Spinal cord (tissue), 10 donors: ENCODE results near the gene PXK. TPM values are rescaled to one million over a fixed set of nuclear protein-coding genes. Genes with fewer than 3 reads are reported as not detected.
"Not testable (repeated sequence)": the region's sequence is repeated elsewhere in the genome, so short reads cannot be mapped to it uniquely, and the experiment has no call there.

Experiments
- DNase-seq, 6 donors: peaks; one replicate each; pipeline versions ENCODE4 v3.0.0 to v3.0.0-alpha.2; 2013 to 2015; ENCODE audit warnings: low spot score in 6 of 6, low read depth in 4 of 6
- H3K27ac ChIP-seq: one replicate; pipeline ENCODE4 v1.5.1; 2013; ENCODE audit warnings: low read depth, low read length, control low read depth
- H3K27me3 ChIP-seq: one replicate; pipeline ENCODE4 v1.6.1; 2013; ENCODE audit warnings: low read length; ENCODE audit not compliant: control insufficient read depth, insufficient read depth
- H3K36me3 ChIP-seq: one replicate; pipeline ENCODE4 v1.6.1; 2013; ENCODE audit warnings: low read length; ENCODE audit not compliant: control insufficient read depth, insufficient read depth
- H3K4me1 ChIP-seq: one replicate; pipeline ENCODE4 v1.6.1; 2013; ENCODE audit warnings: low read length; ENCODE audit not compliant: control insufficient read depth, insufficient read depth
- H3K4me3 ChIP-seq: one replicate; pipeline ENCODE4 v1.5.1; 2013; ENCODE audit warnings: low read depth, low read length, control low read depth
- H3K9me3 ChIP-seq: one replicate; pipeline ENCODE4 v1.6.1; 2013; ENCODE audit warnings: low read length; ENCODE audit not compliant: control insufficient read depth, insufficient read depth
- WGBS: methylation state at CpG from one replicate; pipeline ENCODE4 v1.1.5; 2013; ENCODE audit warnings: missing lambda C conversion rate; ENCODE audit not compliant: insufficient coverage; 5-methylcytosine and 5-hydroxymethylcytosine counted together
- long read RNA-seq, 4 donors: transcript quantifications; one replicate each; lab custom pipeline, GENCODE V29; 2026
- polyA plus RNA-seq, 2 donors: library from polyadenylated mRNA; unstranded; fragments of 120-200 nt; gene quantifications; one replicate each; pipeline ENCODE4 v1.2.1, GENCODE V29; 2013; ENCODE audit not compliant: insufficient read length in 2 of 2
- total RNA-seq, 2 donors: library from RNA; depleted of rRNA in 1 of 2; stranded (reverse); fragments of 120-200 nt in 1 of 2; fragments of >200 nt in 1 of 2; gene quantifications; one replicate each; pipeline versions ENCODE4 v1.2.3 to v1.2.4, GENCODE V29; 2013 to 2014
- donor health status: healthy.

Gene PXK
- 10 to 100 TPM; 33.9 to 43.6 TPM for total RNA-seq
- polyA plus RNA-seq: 10 to 100 TPM; 44.0 to 53.3 TPM
- long read RNA-seq, donor 1, partial matches to known transcripts: 132 of 207 reads
- long read RNA-seq, donor 1, other reads (novel, unspliced or antisense): 74 of 207 reads
- long read RNA-seq, donor 2, partial matches to known transcripts: 70 of 98 reads
- long read RNA-seq, donor 2, other reads (novel, unspliced or antisense): 28 of 98 reads
- long read RNA-seq, donor 3: 0 reads
- long read RNA-seq, donor 4, partial matches to known transcripts: 13 of 15 reads
- long read RNA-seq, donor 4, other reads (novel, unspliced or antisense): 0 of 15 reads

- Histone ChIP-seq H3K27ac (peak within 1 kb of the TSS; percentile 9), H3K4me3 (peak within 1 kb of the TSS; percentile 67), H3K4me1 (peaks cover 15% of the 10 kb centered on the region), H3K36me3 (no peaks in the 10 kb centered on the region), H3K27me3 (no peaks in the 10 kb centered on the region), H3K9me3 (no peaks in the 10 kb centered on the region)
- under 1% methylated on average over 79 of the region's 79 CpGs for WGBS
- DNase-seq: peak in 5 of 6 donors; percentile 66 to 94 (median 77)
Measured at GRCh38 chr3:58332575-58333188, at the start of gene PXK. PXK (plus strand) TSS chr3:58332892; CDS start chr3:58332989, 97 bp downstream.

GRCh38 chr3:58285334-58285733 is 47.4 kb upstream of the PXK start:
- Histone ChIP-seq H3K36me3 (peaks cover 39% of the 10 kb centered on the region), H3K27ac (no peak overlapping the region), H3K9me3 (no peaks in the 10 kb centered on the region), H3K27me3 (no peaks in the 10 kb centered on the region), H3K4me1 (peaks cover 9% of the 10 kb centered on the region), H3K4me3 (no peak overlapping the region)
- no peak for DNase-seq
- WGBS: 88% methylated on average over 7 of the region's 7 CpGs

- no peaks in the 10 kb centered on the region for H3K9me3 ChIP-seq
- peak overlapping the region; percentile 3 for H3K27ac ChIP-seq
- peaks cover 9% of the 10 kb centered on the region for H3K4me1 ChIP-seq
- no peak overlapping the region for H3K4me3 ChIP-seq
- no peaks in the 10 kb centered on the region for H3K27me3 ChIP-seq
- no peak for DNase-seq
- 57% methylated on average over 6 of the region's 6 CpGs for WGBS
- H3K36me3 ChIP-seq: peaks cover 35% of the 10 kb centered on the region
Measured at GRCh38 chr3:58287354-58287753, 45.3 kb upstream of the PXK start.

- WGBS: 53% methylated on average over 2 of the region's 4 CpGs
- no peaks in the 10 kb centered on the region for H3K9me3 ChIP-seq
- DNase-seq: peak in 3 of 6 donors; percentile 60 to 75 (median 62)
- H3K4me1 ChIP-seq: peaks cover 9% of the 10 kb centered on the region
- H3K27ac ChIP-seq: no peak overlapping the region
- H3K27me3 ChIP-seq: no peaks in the 10 kb centered on the region
- H3K36me3 ChIP-seq: peaks cover 36% of the 10 kb centered on the region
- H3K4me3 ChIP-seq: no peak overlapping the region
Measured at GRCh38 chr3:58288011-58288728, 44.5 kb upstream of the PXK start.

GRCh38 chr3:58288964-58289613 is 43.6 kb upstream of the PXK start:
- not testable (repeated sequence) for H3K27me3 ChIP-seq, H3K4me3 ChIP-seq, H3K9me3 ChIP-seq, H3K27ac ChIP-seq, DNase-seq
- 100% methylated on average over 1 of the region's 4 CpGs for WGBS
- H3K4me1 ChIP-seq: peaks cover 13% of the 10 kb centered on the region
- peaks cover 36% of the 10 kb centered on the region for H3K36me3 ChIP-seq

GRCh38 chr3:58290446-58290845 is 42.2 kb upstream of the PXK start:
- peaks cover 13% of the 10 kb centered on the region for H3K4me1 ChIP-seq
- peaks cover 33% of the 10 kb centered on the region for H3K36me3 ChIP-seq
- H3K4me3 ChIP-seq, DNase-seq, H3K9me3 ChIP-seq, H3K27me3 ChIP-seq, H3K27ac ChIP-seq: not testable (repeated sequence)
- 80% methylated on average over 2 of the region's 33 CpGs for WGBS

GRCh38 chr3:58291671-58292338 is 40.9 kb upstream of the PXK start:
- DNase-seq: no peak
- no peaks in the 10 kb centered on the region for H3K27me3 ChIP-seq
- no peak overlapping the region for H3K4me3 ChIP-seq
- H3K27ac ChIP-seq: no peak overlapping the region
- H3K4me1 ChIP-seq: peaks cover 16% of the 10 kb centered on the region
- H3K36me3 ChIP-seq: peaks cover 27% of the 10 kb centered on the region
- peaks cover 4% of the 10 kb centered on the region for H3K9me3 ChIP-seq
- WGBS: 48% methylated on average over 7 of the region's 9 CpGs

GRCh38 chr3:58292866-58293265 is 39.8 kb upstream of the PXK start:
- 85% methylated on average over 10 of the region's 10 CpGs for WGBS

GRCh38 chr3:58293516-58293915 is 39.2 kb upstream of the PXK start:
- WGBS: 54% methylated on average over 9 of the region's 9 CpGs
- DNase-seq: peak in 2 of 6 donors; percentile 45 to 55
- Histone ChIP-seq H3K36me3 (peaks cover 21% of the 10 kb centered on the region), H3K4me1 (peaks cover 7% of the 10 kb centered on the region), H3K27me3 (no peaks in the 10 kb centered on the region), H3K27ac (no peak overlapping the region), H3K9me3 (peaks cover 4% of the 10 kb centered on the region), H3K4me3 (no peak overlapping the region)

More at GRCh38 chr3:58292866-58293265, 39.8 kb upstream of the PXK start:
- Histone ChIP-seq H3K9me3 (peaks cover 4% of the 10 kb centered on the region), H3K4me1 (peaks cover 7% of the 10 kb centered on the region), H3K27me3 (no peaks in the 10 kb centered on the region), H3K4me3 (no peak overlapping the region), H3K36me3 (peaks cover 21% of the 10 kb centered on the region), H3K27ac (no peak overlapping the region)
- no peak for DNase-seq
